ENCODE results near the gene MRPS23.
A peak's percentile ranks its signal among the peaks of the same experiment; 100 is the strongest.

The MRPS23 gene

GRCh38 chr17:57892820-57893595, 43.2 kb upstream of the MRPS23 start:
- DNase-seq (ENCODE audit: low read depth) = peak; percentile 99
- TF ChIP-seq CTCF (IDR thresholded peaks at IDR 0.05; ENCODE audit: control insufficient read depth, insufficient read depth, low read depth, low read length, missing control alignments) = no peak
- H3K4me3 ChIP-seq (ENCODE audit: control insufficient read depth, low read depth, low read length) = peak overlapping the region; percentile 7; the same call in 1 of the 2 replicates

GRCh38 chr17:57892146-57892819, 42.4 kb upstream of the MRPS23 start:
- peak; percentile 71 for DNase-seq (ENCODE audit: low read depth)
- peak; percentile 99 for TF ChIP-seq CTCF (IDR thresholded peaks at IDR 0.05; ENCODE audit: control insufficient read depth, insufficient read depth, low read depth, low read length, missing control alignments)
- H3K4me3 ChIP-seq (ENCODE audit: control insufficient read depth, low read depth, low read length) = no peak overlapping the region

GRCh38 chr17:57890857-57891232, 41.0 kb upstream of the MRPS23 start:
- DNase-seq (ENCODE audit: low read depth) = no peak
- TF ChIP-seq CTCF (IDR thresholded peaks at IDR 0.05; ENCODE audit: control insufficient read depth, insufficient read depth, low read depth, low read length, missing control alignments) = no peak
- H3K4me3 ChIP-seq (ENCODE audit: control insufficient read depth, low read depth, low read length) = no peak overlapping the region

GRCh38 chr17:57889892-57890856, 40.3 kb upstream of the MRPS23 start:
- peak; percentile 63 for DNase-seq (ENCODE audit: low read depth)
- no peak overlapping the region for H3K4me3 ChIP-seq (ENCODE audit: control insufficient read depth, low read depth, low read length)

GRCh38 chr17:57889252-57889651, 39.4 kb upstream of the MRPS23 start:
- TF ChIP-seq CTCF (IDR thresholded peaks at IDR 0.05; ENCODE audit: control insufficient read depth, insufficient read depth, low read depth, low read length, missing control alignments) = no peak
- H3K4me3 ChIP-seq (ENCODE audit: control insufficient read depth, low read depth, low read length) = no peak overlapping the region

More at GRCh38 chr17:57889892-57890856, 40.3 kb upstream of the MRPS23 start:
- TF ChIP-seq CTCF (IDR thresholded peaks at IDR 0.05; ENCODE audit: control insufficient read depth, insufficient read depth, low read depth, low read length, missing control alignments) = peak; percentile 15

More at GRCh38 chr17:57889252-57889651, 39.4 kb upstream of the MRPS23 start:
- no peak for DNase-seq (ENCODE audit: low read depth)

Data from AG09309 (cell line).